ENCODE data around the gene LRRC47. TPM values are rescaled to one million over a fixed set of nuclear protein-coding genes. Genes with fewer than 3 reads are reported as not detected.

LRRC47 gene
- total RNA-seq, 1 experiment from 2014 or later = 65.1 TPM

- Histone ChIP-seq H3T11ph (ENCODE audit: low read length) (no peak overlapping the region), H3K79me1 (ENCODE audit: insufficient read depth, low read depth, low read length, poor library complexity, severe bottlenecking) (no peaks in the 10 kb centered on the region), H2AK5ac (ENCODE audit: insufficient read length, low read length) (no peak overlapping the region), H3K23ac (ENCODE audit: insufficient read length, low read depth, low read length) (no peak overlapping the region), H3K18ac (ENCODE audit: insufficient read length, low read depth, low read length) (no peak overlapping the region), H3K4ac (ENCODE audit: low read depth, low read length) (no peak overlapping the region), H3K4me2 (ENCODE audit: insufficient read depth, insufficient read length, low read length) (no peak overlapping the region), H2BK20ac (ENCODE audit: low read depth, low read length, poor library complexity, severe bottlenecking) (no peak overlapping the region), H4K8ac (replicated peaks; ENCODE audit: insufficient read length, low read depth, low read length) (no peak overlapping the region), H3K9ac (ENCODE audit: extremely low read depth, insufficient read length, low read length) (no peak overlapping the region), H2AFZ (ENCODE audit: low read length) (no peak overlapping the region), H2BK15ac (ENCODE audit: low read depth, low read length) (no peak overlapping the region), H3K4me1 (ENCODE audit: insufficient read depth, low read length) (no peaks in the 10 kb centered on the region), H3K79me2 (ENCODE audit: insufficient read depth, low read length) (no peaks in the 10 kb centered on the region), H2BK5ac (ENCODE audit: insufficient read length, low read length) (no peak overlapping the region), H3K56ac (ENCODE audit: insufficient read length, low read depth, low read length) (no peak overlapping the region), H3K14ac (ENCODE audit: insufficient read depth, low read length) (no peak overlapping the region), H3K23me2 (ENCODE audit: insufficient read length, low read depth, low read length, poor library complexity, severe bottlenecking) (no peaks in the 10 kb centered on the region), H2BK12ac (ENCODE audit: insufficient read length, low read depth, low read length) (no peak overlapping the region), H3K27ac (ENCODE audit: insufficient read length, low read depth, low read length) (no peak overlapping the region), H2BK120ac (ENCODE audit: low read depth, low read length, poor library complexity, severe bottlenecking) (no peak overlapping the region), H4K20me1 (ENCODE audit: control insufficient read depth, insufficient read depth, insufficient read length) (no peaks in the 10 kb centered on the region), H4K91ac (ENCODE audit: insufficient read length, low read depth, low read length) (no peak overlapping the region), H4K5ac (ENCODE audit: insufficient read length, low read depth, low read length) (no peak overlapping the region), H3K9me3 (ENCODE audit: control insufficient read depth, low read depth, low read length) (no peaks in the 10 kb centered on the region), H3K27me3 (ENCODE audit: insufficient read depth, low read length) (no peaks in the 10 kb centered on the region)
- Mint-ChIP-seq H3K36me3 (ENCODE audit: insufficient read depth in 1 of 3, low read depth in 3 of 3) (peaks cover 23 to 53% (median 31%) of the 10 kb centered on the region in 3 experiments), H3K27me3 (ENCODE audit: low read depth) (no peaks in the 10 kb centered on the region), H3K27ac (no peak overlapping the region), H3K4me3 (no peak overlapping the region; a peak in 1 of 5 replicates), H3K9me3 (no peaks in the 10 kb centered on the region; a peak in 1 of 5 replicates), H3K4me1 (no peaks in the 10 kb centered on the region)
- no peak for TF ChIP-seq CTCF (conservative IDR thresholded peaks at IDR 0.05)
- no peak for DNase-seq
- WGBS (ENCODE audit: extremely low coverage, insufficient read length, low lambda C conversion rate) = no CpG with 5 or more reads among the region's 9 CpGs
These were observed 46.6 kb upstream of the LRRC47 start for GRCh38 chr1:3842912-3843311.
